ENCODE data around the gene GPR35.
"Not testable (repeated sequence)": the region's sequence is repeated elsewhere in the genome, so short reads cannot be mapped to it uniquely, and the experiment has no call there.

GPR35 gene

GRCh38 chr2:240662681-240663080, 37.4 kb downstream of the GPR35 start:
- no peak for DNase-seq (ENCODE audit: low spot score)

GRCh38 chr2:240663546-240664190, 38.4 kb downstream of the GPR35 start:
- DNase-seq (ENCODE audit: low spot score) = no peak

GRCh38 chr2:240664622-240665021, 39.3 kb downstream of the GPR35 start:
- DNase-seq (ENCODE audit: low spot score) = no peak

GRCh38 chr2:240670402-240670801, 45.1 kb downstream of the GPR35 start:
- DNase-seq (ENCODE audit: low spot score) = no peak

GRCh38 chr2:240670950-240671349, 45.7 kb downstream of the GPR35 start:
- no peak for DNase-seq (ENCODE audit: low spot score)

- DNase-seq (ENCODE audit: low spot score) = no peak
These were observed 46.9 kb downstream of the GPR35 start for GRCh38 chr2:240672076-240672700.

DNA sequence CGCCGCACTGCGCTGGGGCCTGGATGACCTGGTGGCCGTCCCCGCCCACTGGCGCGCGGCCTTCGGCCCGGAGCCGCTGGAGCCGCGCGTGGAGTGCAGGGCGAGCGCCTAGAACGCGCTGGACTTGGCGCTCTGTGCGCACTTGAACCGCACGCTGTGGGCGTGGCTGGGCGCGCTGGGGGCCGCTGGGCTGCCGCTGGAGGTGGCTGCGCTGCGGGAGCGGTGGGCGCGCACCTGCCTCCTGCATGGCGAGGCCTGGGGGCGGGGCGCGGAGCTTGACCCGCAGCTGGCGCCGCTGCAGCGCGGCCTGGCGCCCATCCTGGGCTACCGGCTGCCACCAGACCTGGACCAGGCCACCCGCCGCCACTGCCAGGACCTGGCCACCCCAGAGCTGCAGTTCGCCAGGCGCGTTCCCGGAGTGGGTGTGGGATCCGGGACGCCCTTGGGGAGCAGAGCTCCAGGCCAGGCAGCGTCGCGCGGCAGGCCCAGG, 47.5 kb downstream of the GPR35 start:
- DNase-seq (ENCODE audit: low spot score) = no peak

- DNase-seq (ENCODE audit: low spot score) = not testable (repeated sequence)
These were observed 49.3 kb downstream of the GPR35 start for GRCh38 chr2:240674461-240675184.

GRCh38 chr2:240675345-240675744, 50.1 kb downstream of the GPR35 start:
- DNase-seq (ENCODE audit: low spot score) = not testable (repeated sequence)

DNA sequence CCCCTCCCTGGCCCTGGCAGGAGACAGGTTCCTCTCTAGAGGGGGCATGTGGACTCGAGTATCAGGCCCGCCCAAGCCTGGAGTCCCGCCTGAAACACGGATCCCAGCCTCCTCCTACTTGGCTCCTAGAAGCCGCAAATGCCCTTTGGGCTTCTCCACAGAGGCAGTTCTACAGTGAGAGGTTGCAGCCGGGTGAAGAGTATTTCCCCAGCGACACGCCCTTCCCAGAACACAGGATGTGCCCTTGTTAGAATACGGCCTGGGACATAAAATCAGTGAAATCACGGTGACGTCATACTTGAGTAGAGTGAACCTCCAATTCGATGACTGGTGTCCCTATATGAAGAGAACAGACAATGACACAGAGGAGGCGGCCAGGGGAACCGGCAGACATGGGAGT, 52.8 kb downstream of the GPR35 start:
- DNase-seq (ENCODE audit: low spot score) = not testable (repeated sequence)

- DNase-seq (ENCODE audit: low spot score) = not testable (repeated sequence)
These were observed 53.6 kb downstream of the GPR35 start for GRCh38 chr2:240678909-240679308.

GRCh38 chr2:240680185-240680584, 54.9 kb downstream of the GPR35 start:
- not testable (repeated sequence) for DNase-seq (ENCODE audit: low spot score)
